WTC11 (cell line): ENCODE results near the gene KRT72. TPM values are rescaled to one million over a fixed set of nuclear protein-coding genes. Genes with fewer than 3 reads are reported as not detected.

ENCODE experiments used
- ATAC-seq: fragments of 200-7000 bp; cut with Tn5 transposase; 2 replicates; pipeline ENCODE4 v1.10.0; 2021; ENCODE audit warnings: mild to moderate bottlenecking, moderate library complexity
- CTCF ChIA-PET: fragments of 300-600 bp; sonication (Branson Sonifier 250); formaldehyde crosslinking; loops from one replicate; lab custom pipeline; 2021; ENCODE audit warnings: antibody characterized with exemption; lab: Charles Lee
- POLR2A ChIA-PET: fragments of 350-600 bp; sonication (Branson Sonifier 250); formaldehyde crosslinking; loops from one replicate; lab custom pipeline; 2021; ENCODE audit warnings: antibody characterized with exemption; lab: Charles Lee
- DNase-seq: peaks from one replicate; pipeline ENCODE4 v3.0.0; 2021; ENCODE audit warnings: low spot score
- H3K27ac Mint-ChIP-seq: 2 replicates; pipeline ENCODE4 v1.8.0; 2021; ENCODE audit warnings: mixed read lengths
- H3K27me3 Mint-ChIP-seq: 2 replicates; pipeline ENCODE4 v1.8.0; 2021; ENCODE audit warnings: low read depth, mild to moderate bottlenecking, moderate library complexity, mixed read lengths
- H3K36me3 Mint-ChIP-seq: 2 replicates; pipeline ENCODE4 v1.8.0; 2021; ENCODE audit warnings: mixed read lengths
- H3K4me1 Mint-ChIP-seq: 2 replicates; pipeline ENCODE4 v1.8.0; 2022; ENCODE audit warnings: mixed read lengths
- H3K4me3 Mint-ChIP-seq: 2 replicates; pipeline ENCODE4 v1.8.0; 2021; ENCODE audit warnings: mild to moderate bottlenecking, moderate library complexity, mixed read lengths
- H3K9me3 Mint-ChIP-seq: 2 replicates; pipeline ENCODE4 v1.8.0; 2021; ENCODE audit warnings: mixed read lengths
- AR ChIP-seq: fragments of 250-450 bp; sonication (Bioruptor Pico); IDR thresholded peaks from 2 replicates; pipeline ENCODE4 v1.9.0; 2021; ENCODE audit warnings: mild to moderate bottlenecking
- CREM ChIP-seq: sonication (generic); formaldehyde crosslinking; IDR thresholded peaks from 2 replicates; pipeline ENCODE4 v1.8.1; 2022; ENCODE audit warnings: mild to moderate bottlenecking, missing genetic modification reagents, moderate library complexity
- ELF4 ChIP-seq: sonication (generic); formaldehyde crosslinking; IDR thresholded peaks from 2 replicates; pipeline ENCODE4 v1.8.1; 2022; ENCODE audit warnings: low read depth, mild to moderate bottlenecking, moderate library complexity, missing genetic modification reagents
- GTF2I ChIP-seq: fragments of 250-450 bp; sonication (Bioruptor Pico); conservative IDR thresholded peaks from 2 replicates; pipeline ENCODE4 v1.4.0; 2021; ENCODE audit warnings: mild to moderate bottlenecking
- HMGA2 ChIP-seq: fragments of 250-450 bp; sonication (Bioruptor Pico); IDR thresholded peaks from 2 replicates; pipeline ENCODE4 v1.4.0; 2021; ENCODE audit warnings: mild to moderate bottlenecking, moderate library complexity
- IRF2 ChIP-seq: sonication (generic); formaldehyde crosslinking; IDR thresholded peaks from 2 replicates; pipeline ENCODE4 v1.8.0; 2022; ENCODE audit warnings: low read depth, missing genetic modification reagents, borderline replicate concordance
- MXD4 ChIP-seq: fragments of 250-450 bp; sonication (Bioruptor Pico); IDR thresholded peaks from 2 replicates; pipeline ENCODE4 v1.8.0; 2021; ENCODE audit warnings: mild to moderate bottlenecking, moderate library complexity, borderline replicate concordance
- MYBL2 ChIP-seq: sonication (generic); formaldehyde crosslinking; IDR thresholded peaks from 2 replicates; pipeline ENCODE4 v1.8.1; 2023; ENCODE audit warnings: mild to moderate bottlenecking, moderate library complexity, missing genetic modification reagents
- NR1H2 ChIP-seq: sonication (generic); formaldehyde crosslinking; IDR thresholded peaks from 2 replicates; pipeline ENCODE4 v1.9.0; 2021; ENCODE audit warnings: mild to moderate bottlenecking, moderate library complexity, missing genetic modification reagents
- PRRX2 ChIP-seq: fragments of 250-450 bp; sonication (Bioruptor Pico); IDR thresholded peaks from 2 replicates; pipeline ENCODE4 v1.8.0; 2021; ENCODE audit warnings: mild to moderate bottlenecking
- RELA ChIP-seq: sonication (generic); formaldehyde crosslinking; IDR thresholded peaks from 2 replicates; pipeline ENCODE4 v1.8.1; 2022; ENCODE audit warnings: missing genetic modification reagents, mild to moderate bottlenecking, borderline replicate concordance
- SMAD4 ChIP-seq: sonication (generic); formaldehyde crosslinking; IDR thresholded peaks from 2 replicates; pipeline ENCODE4 v1.8.0; 2022; ENCODE audit warnings: mild to moderate bottlenecking, missing genetic modification reagents
- SP1 ChIP-seq: sonication (generic); formaldehyde crosslinking; conservative IDR thresholded peaks from 2 replicates; pipeline ENCODE4 v1.8.1; 2022; ENCODE audit warnings: missing genetic modification reagents
- TEAD1 ChIP-seq: sonication (generic); formaldehyde crosslinking; IDR thresholded peaks from 2 replicates; pipeline ENCODE4 v1.8.0; 2022; ENCODE audit warnings: mild to moderate bottlenecking, missing genetic modification reagents
- TEAD4 ChIP-seq: sonication (generic); formaldehyde crosslinking; IDR thresholded peaks from 2 replicates; pipeline ENCODE4 v1.8.0; 2022; ENCODE audit warnings: mild to moderate bottlenecking, missing genetic modification reagents
- USF1 ChIP-seq: sonication (generic); formaldehyde crosslinking; IDR thresholded peaks from 2 replicates; pipeline ENCODE4 v1.8.0; 2022; ENCODE audit warnings: mild to moderate bottlenecking, missing genetic modification reagents
- ZNF263 ChIP-seq: sonication (generic); formaldehyde crosslinking; IDR thresholded peaks from 2 replicates; pipeline ENCODE4 v1.8.1; 2022; ENCODE audit warnings: low read depth, mild to moderate bottlenecking, moderate library complexity, missing genetic modification reagents
- ZNF396 ChIP-seq: fragments of 250-450 bp; sonication (Bioruptor Pico); IDR thresholded peaks from 2 replicates; pipeline ENCODE4 v1.8.0; 2021; ENCODE audit warnings: mild to moderate bottlenecking, moderate library complexity, borderline replicate concordance
- total RNA-seq: library from RNA; stranded (reverse); gene quantifications from 3 replicates; pipeline ENCODE4 v1.2.3, GENCODE V29; 2021
- TF ChIP-seq, protein P1 (sequence below): sonication (generic); formaldehyde crosslinking; IDR thresholded peaks from 2 replicates; pipeline ENCODE4 v1.8.0; 2022; ENCODE audit warnings: mild to moderate bottlenecking, missing genetic modification reagents
- TF ChIP-seq, protein P2 (sequence below): fragments of 250-450 bp; sonication (Bioruptor Pico); IDR thresholded peaks from 2 replicates; pipeline ENCODE4 v1.9.0; 2021; ENCODE audit warnings: mild to moderate bottlenecking
- TF ChIP-seq, protein P3 (sequence below): sonication (generic); formaldehyde crosslinking; IDR thresholded peaks from 2 replicates; pipeline ENCODE4 v1.8.0; 2023; ENCODE audit warnings: missing genetic modification reagents
- TF ChIP-seq, protein P4 (sequence below): sonication (generic); formaldehyde crosslinking; IDR thresholded peaks from 2 replicates; pipeline ENCODE4 v1.8.0; 2022; ENCODE audit warnings: mild to moderate bottlenecking, missing genetic modification reagents
- TF ChIP-seq, protein P5 (sequence below): fragments of 250-450 bp; sonication (Bioruptor Pico); IDR thresholded peaks from 2 replicates; pipeline ENCODE4 v1.9.0; 2021; ENCODE audit warnings: mild to moderate bottlenecking, borderline replicate concordance

Gene KRT72
- total RNA-seq, 1 experiment from 2014 or later, result not detected

DNA sequence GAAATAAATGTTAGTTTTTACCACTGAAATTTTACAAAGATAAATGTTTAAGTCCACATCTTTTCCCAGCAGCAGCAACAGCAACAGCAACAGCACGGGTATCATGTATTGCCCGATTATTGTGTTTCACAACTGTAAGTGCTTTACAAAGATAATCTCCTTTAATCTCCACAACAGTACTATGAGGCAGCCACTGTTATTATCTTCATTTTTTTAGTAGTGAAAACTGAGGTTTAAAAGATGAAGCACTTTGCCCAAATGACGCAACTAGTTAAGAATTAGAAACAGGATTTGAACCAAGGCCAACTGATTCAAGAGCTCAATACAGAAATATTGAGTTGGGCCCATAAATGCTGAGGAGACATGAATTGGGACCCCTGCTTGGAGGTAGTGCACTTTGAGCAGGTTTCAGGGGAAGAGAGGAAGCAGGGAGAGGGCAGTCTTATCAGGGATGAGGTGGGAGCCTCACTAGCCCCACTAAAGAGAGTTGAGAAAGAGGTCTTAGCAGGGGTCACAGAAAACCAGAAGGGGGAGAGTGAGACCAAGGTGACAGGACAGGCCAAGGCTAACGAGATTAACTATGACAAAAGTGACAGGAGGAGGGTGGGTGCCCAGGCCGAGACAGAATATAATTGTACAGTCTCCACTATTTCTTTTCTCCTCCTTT, 35.5 kb upstream of the KRT72 start:
- peak overlapping the region; percentile 1; the same call in 1 of the 2 replicates for H3K27ac Mint-ChIP-seq
- ChIA-PET POLR2A (no interaction called here), CTCF (no interaction called here)
- DNase-seq (no peak), ATAC-seq (no peak)
- H3K4me3 Mint-ChIP-seq, result no peak overlapping the region
- TF ChIP-seq, protein P1, sequence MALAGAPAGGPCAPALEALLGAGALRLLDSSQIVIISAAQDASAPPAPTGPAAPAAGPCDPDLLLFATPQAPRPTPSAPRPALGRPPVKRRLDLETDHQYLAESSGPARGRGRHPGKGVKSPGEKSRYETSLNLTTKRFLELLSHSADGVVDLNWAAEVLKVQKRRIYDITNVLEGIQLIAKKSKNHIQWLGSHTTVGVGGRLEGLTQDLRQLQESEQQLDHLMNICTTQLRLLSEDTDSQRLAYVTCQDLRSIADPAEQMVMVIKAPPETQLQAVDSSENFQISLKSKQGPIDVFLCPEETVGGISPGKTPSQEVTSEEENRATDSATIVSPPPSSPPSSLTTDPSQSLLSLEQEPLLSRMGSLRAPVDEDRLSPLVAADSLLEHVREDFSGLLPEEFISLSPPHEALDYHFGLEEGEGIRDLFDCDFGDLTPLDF (CRISPR knock-in tag), result no peak
- TF ChIP-seq MXD4 (CRISPR knock-in tag) (no peak), USF1 (no peak), IRF2 (CRISPR knock-in tag) (no peak), CREM (CRISPR knock-in tag) (no peak), SP1 (CRISPR knock-in tag) (no peak), TEAD1 (CRISPR knock-in tag) (no peak), NR1H2 (no peak), MYBL2 (CRISPR knock-in tag) (no peak), PRRX2 (CRISPR knock-in tag) (no peak), ELF4 (CRISPR knock-in tag) (no peak), RELA (CRISPR knock-in tag) (no peak), ZNF396 (no peak), GTF2I (CRISPR knock-in tag) (no peak), ZNF263 (CRISPR knock-in tag) (no peak)
- TF ChIP-seq, protein P2, sequence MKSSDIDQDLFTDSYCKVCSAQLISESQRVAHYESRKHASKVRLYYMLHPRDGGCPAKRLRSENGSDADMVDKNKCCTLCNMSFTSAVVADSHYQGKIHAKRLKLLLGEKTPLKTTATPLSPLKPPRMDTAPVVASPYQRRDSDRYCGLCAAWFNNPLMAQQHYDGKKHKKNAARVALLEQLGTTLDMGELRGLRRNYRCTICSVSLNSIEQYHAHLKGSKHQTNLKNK (CRISPR knock-in tag), result no peak
- TF ChIP-seq, protein P3, sequence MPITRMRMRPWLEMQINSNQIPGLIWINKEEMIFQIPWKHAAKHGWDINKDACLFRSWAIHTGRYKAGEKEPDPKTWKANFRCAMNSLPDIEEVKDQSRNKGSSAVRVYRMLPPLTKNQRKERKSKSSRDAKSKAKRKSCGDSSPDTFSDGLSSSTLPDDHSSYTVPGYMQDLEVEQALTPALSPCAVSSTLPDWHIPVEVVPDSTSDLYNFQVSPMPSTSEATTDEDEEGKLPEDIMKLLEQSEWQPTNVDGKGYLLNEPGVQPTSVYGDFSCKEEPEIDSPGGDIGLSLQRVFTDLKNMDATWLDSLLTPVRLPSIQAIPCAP (CRISPR knock-in tag), result no peak
- no peaks in the 10 kb centered on the region for H3K36me3 Mint-ChIP-seq
- H3K4me1 Mint-ChIP-seq, result no peaks in the 10 kb centered on the region
- H3K27me3 Mint-ChIP-seq, result no peaks in the 10 kb centered on the region
- no peaks in the 10 kb centered on the region for H3K9me3 Mint-ChIP-seq

DNA sequence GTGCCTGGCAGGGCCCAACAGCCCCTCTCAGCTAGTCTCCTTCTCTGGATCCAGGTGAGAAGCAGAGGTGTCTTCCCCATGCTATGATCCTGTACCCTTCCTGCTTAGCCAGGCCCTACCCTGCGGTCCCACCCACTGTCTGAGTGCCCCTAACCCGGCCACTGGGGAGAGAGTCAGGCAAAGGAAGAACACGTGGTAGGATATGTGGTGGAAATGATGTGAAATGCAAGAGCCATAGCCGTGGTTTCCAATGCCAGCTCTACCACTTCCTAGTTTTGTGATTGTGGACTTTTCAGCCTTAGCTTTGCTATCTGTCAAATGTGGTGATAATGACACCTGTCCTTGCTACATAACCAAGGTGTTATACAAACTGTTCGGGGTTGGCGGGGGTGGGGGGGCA, 34.9 kb upstream of the KRT72 start:
- no peaks in the 10 kb centered on the region for H3K4me1 Mint-ChIP-seq
- H3K27me3 Mint-ChIP-seq, result no peaks in the 10 kb centered on the region
- no peak for DNase-seq
- ChIA-PET POLR2A (no interaction called here), CTCF (no interaction called here)
- H3K27ac Mint-ChIP-seq, result no peak overlapping the region
- no peaks in the 10 kb centered on the region for H3K9me3 Mint-ChIP-seq
- H3K4me3 Mint-ChIP-seq, result no peak overlapping the region
- H3K36me3 Mint-ChIP-seq, result no peaks in the 10 kb centered on the region
- ATAC-seq, result no peak
- TF ChIP-seq TEAD4 (no peak), IRF2 (CRISPR knock-in tag) (no peak), AR (CRISPR knock-in tag) (no peak), MYBL2 (CRISPR knock-in tag) (no peak), NR1H2 (no peak), HMGA2 (CRISPR knock-in tag) (no peak), ZNF396 (no peak), SMAD4 (CRISPR knock-in tag) (no peak)
- TF ChIP-seq, protein P4, sequence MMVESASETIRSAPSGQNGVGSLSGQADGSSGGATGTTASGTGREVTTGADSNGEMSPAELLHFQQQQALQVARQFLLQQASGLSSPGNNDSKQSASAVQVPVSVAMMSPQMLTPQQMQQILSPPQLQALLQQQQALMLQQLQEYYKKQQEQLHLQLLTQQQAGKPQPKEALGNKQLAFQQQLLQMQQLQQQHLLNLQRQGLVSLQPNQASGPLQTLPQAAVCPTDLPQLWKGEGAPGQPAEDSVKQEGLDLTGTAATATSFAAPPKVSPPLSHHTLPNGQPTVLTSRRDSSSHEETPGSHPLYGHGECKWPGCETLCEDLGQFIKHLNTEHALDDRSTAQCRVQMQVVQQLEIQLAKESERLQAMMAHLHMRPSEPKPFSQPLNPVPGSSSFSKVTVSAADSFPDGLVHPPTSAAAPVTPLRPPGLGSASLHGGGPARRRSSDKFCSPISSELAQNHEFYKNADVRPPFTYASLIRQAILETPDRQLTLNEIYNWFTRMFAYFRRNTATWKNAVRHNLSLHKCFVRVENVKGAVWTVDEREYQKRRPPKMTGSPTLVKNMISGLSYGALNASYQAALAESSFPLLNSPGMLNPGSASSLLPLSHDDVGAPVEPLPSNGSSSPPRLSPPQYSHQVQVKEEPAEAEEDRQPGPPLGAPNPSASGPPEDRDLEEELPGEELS, result no peak
- TF ChIP-seq, protein P5, sequence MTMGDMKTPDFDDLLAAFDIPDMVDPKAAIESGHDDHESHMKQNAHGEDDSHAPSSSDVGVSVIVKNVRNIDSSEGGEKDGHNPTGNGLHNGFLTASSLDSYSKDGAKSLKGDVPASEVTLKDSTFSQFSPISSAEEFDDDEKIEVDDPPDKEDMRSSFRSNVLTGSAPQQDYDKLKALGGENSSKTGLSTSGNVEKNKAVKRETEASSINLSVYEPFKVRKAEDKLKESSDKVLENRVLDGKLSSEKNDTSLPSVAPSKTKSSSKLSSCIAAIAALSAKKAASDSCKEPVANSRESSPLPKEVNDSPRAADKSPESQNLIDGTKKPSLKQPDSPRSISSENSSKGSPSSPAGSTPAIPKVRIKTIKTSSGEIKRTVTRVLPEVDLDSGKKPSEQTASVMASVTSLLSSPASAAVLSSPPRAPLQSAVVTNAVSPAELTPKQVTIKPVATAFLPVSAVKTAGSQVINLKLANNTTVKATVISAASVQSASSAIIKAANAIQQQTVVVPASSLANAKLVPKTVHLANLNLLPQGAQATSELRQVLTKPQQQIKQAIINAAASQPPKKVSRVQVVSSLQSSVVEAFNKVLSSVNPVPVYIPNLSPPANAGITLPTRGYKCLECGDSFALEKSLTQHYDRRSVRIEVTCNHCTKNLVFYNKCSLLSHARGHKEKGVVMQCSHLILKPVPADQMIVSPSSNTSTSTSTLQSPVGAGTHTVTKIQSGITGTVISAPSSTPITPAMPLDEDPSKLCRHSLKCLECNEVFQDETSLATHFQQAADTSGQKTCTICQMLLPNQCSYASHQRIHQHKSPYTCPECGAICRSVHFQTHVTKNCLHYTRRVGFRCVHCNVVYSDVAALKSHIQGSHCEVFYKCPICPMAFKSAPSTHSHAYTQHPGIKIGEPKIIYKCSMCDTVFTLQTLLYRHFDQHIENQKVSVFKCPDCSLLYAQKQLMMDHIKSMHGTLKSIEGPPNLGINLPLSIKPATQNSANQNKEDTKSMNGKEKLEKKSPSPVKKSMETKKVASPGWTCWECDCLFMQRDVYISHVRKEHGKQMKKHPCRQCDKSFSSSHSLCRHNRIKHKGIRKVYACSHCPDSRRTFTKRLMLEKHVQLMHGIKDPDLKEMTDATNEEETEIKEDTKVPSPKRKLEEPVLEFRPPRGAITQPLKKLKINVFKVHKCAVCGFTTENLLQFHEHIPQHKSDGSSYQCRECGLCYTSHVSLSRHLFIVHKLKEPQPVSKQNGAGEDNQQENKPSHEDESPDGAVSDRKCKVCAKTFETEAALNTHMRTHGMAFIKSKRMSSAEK, result no peak
